NK-92 (cell line): ENCODE measurements around the gene THAP9.
"Not testable (repeated sequence)": the region's sequence is repeated elsewhere in the genome, so short reads cannot be mapped to it uniquely, and the experiment has no call there.

Source experiments
- DNase-seq: peaks from one replicate; lab custom pipeline; 2025; ENCODE audit not compliant: unreplicated experiment; lab: John Stamatoyannopoulos, UW

THAP9 gene

GRCh38 chr4:82900411-82901182, at the start of gene THAP9:
Gene THAP9 (plus strand): TSS chr4:82900735. CDS start chr4:82900803, 68 bp downstream.
- peak; percentile 91 for DNase-seq

GRCh38 chr4:82851318-82851717, 49.2 kb upstream of the THAP9 start:
- DNase-seq, result no peak

- no peak for DNase-seq
Observed at GRCh38 chr4:82851885-82852750, 48.4 kb upstream of the THAP9 start.

GRCh38 chr4:82852751-82853285, 47.7 kb upstream of the THAP9 start:
- no peak for DNase-seq

- not testable (repeated sequence) for DNase-seq
Observed at GRCh38 chr4:82860487-82860886, 40.0 kb upstream of the THAP9 start.

GRCh38 chr4:82861529-82861928, 39.0 kb upstream of the THAP9 start:
- DNase-seq, result no peak

- no peak for DNase-seq
Observed at GRCh38 chr4:82864336-82864979, 36.1 kb upstream of the THAP9 start.

- no peak for DNase-seq
Observed at GRCh38 chr4:82865592-82865991, 34.9 kb upstream of the THAP9 start.

- not testable (repeated sequence) for DNase-seq
Observed at GRCh38 chr4:82866033-82866432, 34.5 kb upstream of the THAP9 start.

- no peak for DNase-seq
Observed at GRCh38 chr4:82866706-82867385, 33.7 kb upstream of the THAP9 start.

- no peak for DNase-seq
Observed at GRCh38 chr4:82868572-82868971, 32.0 kb upstream of the THAP9 start.

- no peak for DNase-seq
Observed at GRCh38 chr4:82885410-82885809, 15.1 kb upstream of the THAP9 start.

GRCh38 chr4:82886147-82886942, 14.2 kb upstream of the THAP9 start:
- no peak for DNase-seq

GRCh38 chr4:82889287-82889686, 11.2 kb upstream of the THAP9 start:
- DNase-seq, result no peak

GRCh38 chr4:82890528-82890900, 10.0 kb upstream of the THAP9 start:
- no peak for DNase-seq

GRCh38 chr4:82890901-82891706, 9.4 kb upstream of the THAP9 start, which contains the start of gene SEC31A:
Gene SEC31A (minus strand): TSS chr4:82891153. CDS start chr4:82881936, 9,217 bp downstream.
- peak; percentile 87 for DNase-seq

GRCh38 chr4:82891707-82892466, 8.6 kb upstream of the THAP9 start:
- no peak for DNase-seq

GRCh38 chr4:82892467-82892802, 8.1 kb upstream of the THAP9 start:
- no peak for DNase-seq
